HFF-Myc (cell line): Measurements from ENCODE around the gene ADGRA1.

Source experiments
- DNase-seq: peaks from one replicate; pipeline ENCODE4 v3.0.0-alpha.2; 2011; ENCODE audit warnings: low read depth; ENCODE audit errors: extremely low read depth
- H3K4me3 ChIP-seq: replicated peaks from 2 replicates; pipeline ENCODE4 v1.5.1; 2011; ENCODE audit warnings: low read depth, mild to moderate bottlenecking, control low read depth, low read length
- TF ChIP-seq, protein P1 (sequence below): IDR thresholded peaks from 2 replicates; pipeline ENCODE4 v1.5.1; 2012; ENCODE audit warnings: mild to moderate bottlenecking, low read depth, low read length, control low read depth; ENCODE audit errors: missing control alignments

The ADGRA1 gene

DNA sequence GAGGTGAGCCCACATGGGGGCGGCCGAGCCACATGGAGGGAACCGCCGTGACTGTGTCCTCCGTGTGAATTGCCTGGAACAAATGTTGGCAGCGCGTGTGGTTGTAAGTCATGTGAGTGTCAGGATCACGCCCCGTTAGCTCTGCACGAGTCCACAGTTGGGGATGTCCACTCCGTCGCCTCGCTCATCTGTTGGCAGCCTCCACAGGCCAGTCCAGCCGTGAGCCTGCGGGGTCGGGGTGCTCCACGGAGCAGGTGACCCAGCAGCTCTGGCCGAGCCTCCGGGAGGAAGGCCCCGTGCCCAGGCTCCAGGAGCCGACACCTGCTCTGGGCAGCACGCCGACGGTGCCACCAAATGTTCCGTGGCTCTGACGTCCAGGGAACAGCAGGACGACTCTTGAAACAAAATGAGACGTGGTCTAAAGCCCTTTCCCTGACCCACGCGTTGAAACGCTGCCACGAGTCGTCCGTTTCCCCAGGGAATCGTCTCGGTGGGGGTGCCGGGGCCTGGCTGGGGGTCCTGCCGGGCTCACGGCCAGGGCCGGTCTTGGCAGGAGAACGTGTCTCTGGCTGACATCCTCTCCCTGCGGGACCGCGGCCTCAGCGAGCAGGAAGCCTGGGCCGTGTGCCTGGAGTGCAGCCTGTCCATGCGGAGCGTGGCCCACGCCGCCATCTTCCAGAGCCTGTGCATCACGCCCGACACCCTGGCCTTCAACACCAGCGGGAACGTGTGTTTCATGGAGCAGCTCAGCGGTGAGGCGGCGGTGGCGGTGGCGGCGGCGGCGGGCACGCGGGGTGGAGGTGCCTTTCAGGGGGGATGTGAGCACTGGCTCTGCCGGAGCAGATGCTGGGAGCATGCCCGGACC is 79.3 kb downstream of the ADGRA1 start:
- no peak for DNase-seq
- TF ChIP-seq, protein P1, sequence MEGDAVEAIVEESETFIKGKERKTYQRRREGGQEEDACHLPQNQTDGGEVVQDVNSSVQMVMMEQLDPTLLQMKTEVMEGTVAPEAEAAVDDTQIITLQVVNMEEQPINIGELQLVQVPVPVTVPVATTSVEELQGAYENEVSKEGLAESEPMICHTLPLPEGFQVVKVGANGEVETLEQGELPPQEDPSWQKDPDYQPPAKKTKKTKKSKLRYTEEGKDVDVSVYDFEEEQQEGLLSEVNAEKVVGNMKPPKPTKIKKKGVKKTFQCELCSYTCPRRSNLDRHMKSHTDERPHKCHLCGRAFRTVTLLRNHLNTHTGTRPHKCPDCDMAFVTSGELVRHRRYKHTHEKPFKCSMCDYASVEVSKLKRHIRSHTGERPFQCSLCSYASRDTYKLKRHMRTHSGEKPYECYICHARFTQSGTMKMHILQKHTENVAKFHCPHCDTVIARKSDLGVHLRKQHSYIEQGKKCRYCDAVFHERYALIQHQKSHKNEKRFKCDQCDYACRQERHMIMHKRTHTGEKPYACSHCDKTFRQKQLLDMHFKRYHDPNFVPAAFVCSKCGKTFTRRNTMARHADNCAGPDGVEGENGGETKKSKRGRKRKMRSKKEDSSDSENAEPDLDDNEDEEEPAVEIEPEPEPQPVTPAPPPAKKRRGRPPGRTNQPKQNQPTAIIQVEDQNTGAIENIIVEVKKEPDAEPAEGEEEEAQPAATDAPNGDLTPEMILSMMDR, result no peak
- no peak overlapping the region for H3K4me3 ChIP-seq

DNA sequence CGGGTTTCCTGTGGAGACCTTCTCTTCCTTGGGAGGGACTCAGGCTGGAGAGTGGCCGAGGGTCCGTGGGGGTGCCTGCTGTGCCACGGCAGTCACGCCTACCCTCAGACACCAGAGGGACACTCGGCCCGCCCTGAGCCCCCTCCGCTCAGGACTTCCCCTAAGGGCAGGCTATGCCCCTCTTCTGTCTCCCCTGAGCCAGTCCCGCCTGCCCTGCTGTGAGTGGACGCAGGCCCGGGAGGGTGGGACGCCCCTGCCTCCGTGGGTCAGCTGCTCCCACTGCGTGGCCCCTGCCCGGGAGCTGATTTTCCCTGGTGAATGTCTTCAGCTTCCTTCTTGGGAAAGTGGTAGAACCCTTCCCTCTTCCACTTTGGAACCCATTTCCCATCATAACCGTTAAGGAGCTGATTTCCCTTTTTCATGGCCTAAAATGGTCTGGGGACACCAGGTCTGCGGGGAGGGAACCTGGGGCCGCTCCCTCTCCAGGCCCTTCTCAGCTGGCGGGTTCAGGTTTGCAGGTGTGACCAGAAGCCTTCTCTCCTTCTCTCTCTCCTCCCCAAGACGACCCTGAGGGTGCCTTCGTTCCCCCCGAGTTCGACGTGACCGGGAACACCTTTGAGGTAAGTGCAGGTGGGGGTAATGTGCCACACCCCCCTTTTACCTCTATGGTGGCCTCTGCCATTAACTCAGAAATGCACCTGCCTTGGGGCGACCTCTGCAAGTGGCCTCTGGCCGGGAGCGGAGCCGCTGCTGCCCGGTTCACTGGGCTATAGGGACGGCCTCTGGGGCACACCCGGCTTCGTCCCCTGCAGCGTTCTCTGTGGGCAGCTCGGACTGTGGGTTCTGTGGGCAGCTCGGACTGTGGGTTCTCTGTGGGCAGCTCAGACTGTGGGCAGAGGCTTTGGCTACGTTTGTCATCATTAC is 80.2 kb downstream of the ADGRA1 start:
- TF ChIP-seq, protein P1, result no peak

DNA sequence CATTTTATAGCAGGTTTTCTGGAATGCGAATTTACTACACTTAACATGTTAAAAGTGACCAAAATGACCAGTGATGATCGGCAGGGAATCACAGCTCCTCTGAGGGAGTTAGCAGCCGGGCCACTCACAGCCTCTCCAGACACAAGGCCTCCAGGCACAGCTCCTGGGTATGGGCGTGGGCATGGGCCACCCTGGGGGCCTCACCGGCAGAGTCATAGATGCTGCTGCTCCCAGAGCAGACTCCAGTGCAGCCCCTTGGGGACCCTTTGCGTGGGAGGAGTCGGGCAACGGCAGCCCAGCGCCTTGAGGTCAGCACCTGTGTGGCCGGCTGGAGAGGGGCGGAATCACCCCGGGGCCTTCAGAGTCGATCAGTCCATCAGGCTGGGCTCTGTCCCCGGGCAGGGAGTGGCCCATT is 80.9 kb downstream of the ADGRA1 start:
- TF ChIP-seq, protein P1, result no peak
- no peak overlapping the region for H3K4me3 ChIP-seq
- no peak for DNase-seq

More for the DNA sequence above, 80.2 kb downstream of the ADGRA1 start:
- no peak overlapping the region for H3K4me3 ChIP-seq
- DNase-seq, result no peak

DNA sequence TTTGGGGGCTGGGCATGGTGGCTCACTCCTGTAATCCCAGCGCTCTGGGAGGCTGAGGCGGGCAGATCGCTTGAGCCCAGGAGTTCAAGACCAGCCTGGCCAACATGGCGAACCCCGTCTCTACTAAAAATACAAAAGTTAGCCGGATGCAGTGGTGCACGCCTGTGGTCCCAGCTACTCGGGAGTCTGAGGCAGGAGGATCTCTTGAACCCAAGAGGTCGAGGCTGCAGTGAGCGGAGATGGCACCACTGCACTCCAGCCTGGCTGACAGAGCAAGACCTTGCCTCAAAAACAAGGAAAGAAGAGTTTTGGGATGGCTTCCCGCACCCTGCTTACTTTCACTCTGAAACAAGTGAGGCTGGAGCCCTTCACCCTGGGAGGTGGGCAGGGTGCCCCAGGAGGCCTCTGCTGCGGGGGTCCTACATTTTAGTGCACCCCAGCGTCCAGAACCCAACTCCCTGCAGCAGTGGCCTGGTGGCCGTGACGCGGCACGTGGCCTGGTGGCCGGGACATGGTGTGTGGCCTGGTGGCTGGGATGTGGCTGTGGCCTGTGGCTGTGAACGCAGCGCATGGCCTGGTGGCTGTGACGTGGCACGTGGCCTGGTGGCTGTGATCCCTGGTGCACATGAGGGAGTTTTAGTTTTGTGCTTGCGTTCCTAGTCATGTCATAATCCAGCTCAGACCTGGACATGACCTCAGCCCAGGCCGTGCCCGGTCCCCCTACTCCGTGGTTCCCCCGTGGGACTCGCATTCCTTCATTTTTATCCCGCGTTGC is 81.6 kb downstream of the ADGRA1 start:
- TF ChIP-seq, protein P1, result no peak
- no peak overlapping the region for H3K4me3 ChIP-seq
- no peak for DNase-seq

DNA sequence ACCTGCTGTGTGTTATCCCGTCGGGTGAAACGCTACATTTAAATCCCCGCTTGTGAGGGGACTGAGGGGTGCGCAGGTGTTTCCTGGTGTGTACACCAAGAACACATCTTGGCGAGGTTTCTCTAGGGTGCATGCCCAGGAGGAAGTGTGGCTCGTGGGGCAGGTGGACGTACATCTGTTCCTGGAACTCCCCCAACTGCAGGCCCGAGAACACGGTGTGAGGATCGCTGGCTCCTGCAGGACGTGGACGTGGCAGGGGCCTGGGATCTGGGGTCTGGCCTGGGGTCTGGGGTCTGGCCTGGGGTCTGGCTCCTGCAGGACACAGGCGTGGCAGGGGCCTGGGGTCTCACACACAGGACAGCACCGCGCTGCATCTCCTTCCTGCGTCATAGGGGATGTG is 82.4 kb downstream of the ADGRA1 start:
- no peak overlapping the region for H3K4me3 ChIP-seq
- DNase-seq, result no peak
- TF ChIP-seq, protein P1, result no peak

DNA sequence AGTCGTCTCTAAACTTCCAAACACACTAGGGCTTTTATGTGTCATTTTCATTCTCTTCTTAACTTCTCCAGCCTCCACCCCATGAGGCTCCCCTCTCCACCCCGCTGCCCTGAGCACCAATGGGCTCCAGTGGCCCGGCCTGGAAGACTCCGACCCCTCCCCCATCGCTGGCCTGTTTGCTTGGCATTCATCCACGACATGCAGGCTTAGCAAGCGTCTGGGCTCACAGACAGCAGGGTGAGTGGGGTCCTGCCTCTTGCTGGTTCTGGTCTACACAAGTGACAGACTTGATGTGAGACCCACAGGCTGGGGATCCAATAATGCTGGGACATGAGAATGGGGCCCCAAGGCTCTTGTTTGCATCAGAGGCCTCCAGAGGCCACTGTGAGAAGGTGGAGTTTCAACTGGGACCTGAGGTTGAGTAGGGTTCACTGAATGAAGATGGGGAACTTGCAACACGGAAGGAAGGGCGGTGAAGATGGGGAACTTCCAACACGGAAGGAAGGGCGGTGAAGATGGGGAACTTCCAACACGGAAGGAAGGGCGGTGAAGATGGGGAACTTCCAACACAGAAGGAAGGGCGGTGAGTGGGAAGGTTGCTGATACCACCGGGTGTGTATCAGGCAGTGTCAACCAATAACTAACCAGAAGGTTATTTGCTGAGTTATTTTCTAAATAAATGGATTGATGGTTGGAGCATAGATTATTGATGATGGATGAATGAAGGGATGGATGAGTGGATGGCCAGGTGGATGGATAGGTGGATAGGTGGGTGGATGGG is 86.3 kb downstream of the ADGRA1 start:
- TF ChIP-seq, protein P1, result no peak
- no peak overlapping the region for H3K4me3 ChIP-seq
- DNase-seq, result no peak
